ENCODE data around the gene CIROP.

Gene CIROP

GRCh38 chr14:23052671-23053070 is 52.1 kb downstream of the CIROP start:
- no peak for DNase-seq (ENCODE audit: extremely low read depth in 1 of 2, low read depth in 1 of 2)

GRCh38 chr14:23052182-23052623 is 52.6 kb downstream of the CIROP start:
- no peak for DNase-seq (ENCODE audit: extremely low read depth in 1 of 2, low read depth in 1 of 2)

- DNase-seq (ENCODE audit: extremely low read depth in 1 of 2, low read depth in 1 of 2): no peak
These were observed 53.4 kb downstream of the CIROP start for GRCh38 chr14:23051141-23052057.

Data from stimulated activated CD8-positive, alpha-beta memory T cell treated with anti-CD3 and anti-CD28 coated beads, Interleukin-7, amount 100 ng/mL, for 48 hours (primary cell).